ENCODE data around the gene SUB1.

DNA sequence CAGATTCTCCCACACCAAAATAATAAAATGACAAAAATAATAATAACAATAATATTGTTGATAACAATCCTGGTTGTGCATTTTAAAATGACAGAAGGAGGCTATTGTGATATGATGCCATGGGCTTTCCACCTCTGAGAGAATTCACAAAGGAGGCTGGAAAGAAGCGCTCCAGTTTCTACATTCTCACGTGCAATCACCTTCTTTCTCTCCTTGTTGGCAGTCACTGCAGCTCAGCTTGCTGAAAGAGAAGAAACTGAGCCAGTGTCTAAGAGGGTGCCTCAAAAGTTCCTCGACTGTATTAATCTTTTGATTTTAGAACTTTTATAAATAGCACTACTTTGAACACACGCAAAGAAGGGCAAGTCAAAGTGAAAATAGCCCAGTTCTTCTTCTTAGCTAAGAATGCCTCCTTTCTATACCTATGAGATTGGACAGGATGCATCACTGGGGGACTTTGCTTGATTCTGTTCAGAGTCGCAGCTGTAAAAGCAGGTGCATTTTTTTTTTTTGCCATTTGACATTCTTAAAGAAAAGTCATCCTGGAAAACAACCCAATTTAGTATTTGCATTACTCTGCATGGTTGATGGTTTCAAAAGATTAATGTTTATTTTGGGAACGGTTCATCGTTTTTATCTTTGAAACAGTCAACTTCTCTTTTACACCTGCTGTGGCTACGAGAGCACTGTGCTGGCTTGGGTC lies 12.4 kb upstream of the SUB1 start:
- TF ChIP-seq SIN3A (IDR thresholded peaks at IDR 0.05; ENCODE audit: borderline replicate concordance, insufficient read depth, low read depth, low read length), result no peak
- TF ChIP-seq, protein P1, sequence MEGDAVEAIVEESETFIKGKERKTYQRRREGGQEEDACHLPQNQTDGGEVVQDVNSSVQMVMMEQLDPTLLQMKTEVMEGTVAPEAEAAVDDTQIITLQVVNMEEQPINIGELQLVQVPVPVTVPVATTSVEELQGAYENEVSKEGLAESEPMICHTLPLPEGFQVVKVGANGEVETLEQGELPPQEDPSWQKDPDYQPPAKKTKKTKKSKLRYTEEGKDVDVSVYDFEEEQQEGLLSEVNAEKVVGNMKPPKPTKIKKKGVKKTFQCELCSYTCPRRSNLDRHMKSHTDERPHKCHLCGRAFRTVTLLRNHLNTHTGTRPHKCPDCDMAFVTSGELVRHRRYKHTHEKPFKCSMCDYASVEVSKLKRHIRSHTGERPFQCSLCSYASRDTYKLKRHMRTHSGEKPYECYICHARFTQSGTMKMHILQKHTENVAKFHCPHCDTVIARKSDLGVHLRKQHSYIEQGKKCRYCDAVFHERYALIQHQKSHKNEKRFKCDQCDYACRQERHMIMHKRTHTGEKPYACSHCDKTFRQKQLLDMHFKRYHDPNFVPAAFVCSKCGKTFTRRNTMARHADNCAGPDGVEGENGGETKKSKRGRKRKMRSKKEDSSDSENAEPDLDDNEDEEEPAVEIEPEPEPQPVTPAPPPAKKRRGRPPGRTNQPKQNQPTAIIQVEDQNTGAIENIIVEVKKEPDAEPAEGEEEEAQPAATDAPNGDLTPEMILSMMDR (IDR thresholded peaks at IDR 0.05), result no peak
- no peak for TF ChIP-seq POLR2AphosphoS5 (IDR thresholded peaks at IDR 0.05; ENCODE audit: low read depth, low read length)
